GM18508 (cell line): Measurements from ENCODE around the gene ITGAV.

Source experiments
- ATAC-seq: cut with Tn5 transposase; IDR thresholded peaks from one replicate; pipeline ENCODE4 v1.9.1; 2021; ENCODE audit warnings: moderate number of reproducible peaks; ENCODE audit not compliant: insufficient read depth, unreplicated experiment

ITGAV gene

DNA sequence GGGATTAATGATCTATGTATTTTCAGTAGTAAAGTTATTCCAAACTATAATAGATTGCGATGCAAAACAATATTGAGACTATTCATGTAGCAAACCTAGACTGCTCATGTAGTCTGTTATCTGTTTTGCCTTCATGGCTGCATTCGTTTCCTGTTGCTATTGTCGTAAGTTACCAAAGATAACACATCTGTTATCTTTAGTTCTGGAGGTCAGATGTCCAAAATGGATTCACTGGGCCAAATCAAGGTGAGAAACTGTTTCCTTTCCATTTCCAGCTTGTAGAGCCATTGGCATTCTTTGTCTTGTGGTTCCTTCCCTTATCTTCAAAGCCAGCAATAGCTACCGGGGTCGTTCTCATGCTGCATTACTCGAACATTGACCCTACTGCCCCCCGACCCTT lies 20.9 kb downstream of the ITGAV start:
- no peak for ATAC-seq

- ATAC-seq = no peak
These were observed 21.7 kb downstream of the ITGAV start for GRCh38 chr2:186611526-186611925.

DNA sequence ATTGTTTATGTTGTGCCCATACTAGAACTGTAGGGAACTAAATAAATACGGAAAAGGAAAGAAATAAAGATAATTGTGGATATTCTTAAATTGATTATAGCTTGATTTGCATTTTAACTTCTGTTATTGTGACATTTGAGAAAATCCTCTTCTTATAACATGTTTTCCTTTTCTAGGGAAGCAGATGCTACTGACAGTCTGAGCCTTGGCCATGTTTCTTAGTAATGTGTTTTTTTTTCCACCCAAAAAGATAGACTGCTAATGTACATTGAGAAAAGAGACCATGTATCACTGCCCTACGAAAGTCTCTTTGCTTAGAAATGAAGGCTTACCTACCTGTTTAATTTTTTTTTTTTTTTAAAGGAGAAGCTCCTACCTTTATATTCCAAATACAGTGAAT lies 22.2 kb downstream of the ITGAV start:
- no peak for ATAC-seq

- ATAC-seq = no peak
These were observed 22.9 kb downstream of the ITGAV start for GRCh38 chr2:186612555-186613440.

- ATAC-seq = no peak
These were observed 24.5 kb downstream of the ITGAV start for GRCh38 chr2:186614373-186614772.

DNA sequence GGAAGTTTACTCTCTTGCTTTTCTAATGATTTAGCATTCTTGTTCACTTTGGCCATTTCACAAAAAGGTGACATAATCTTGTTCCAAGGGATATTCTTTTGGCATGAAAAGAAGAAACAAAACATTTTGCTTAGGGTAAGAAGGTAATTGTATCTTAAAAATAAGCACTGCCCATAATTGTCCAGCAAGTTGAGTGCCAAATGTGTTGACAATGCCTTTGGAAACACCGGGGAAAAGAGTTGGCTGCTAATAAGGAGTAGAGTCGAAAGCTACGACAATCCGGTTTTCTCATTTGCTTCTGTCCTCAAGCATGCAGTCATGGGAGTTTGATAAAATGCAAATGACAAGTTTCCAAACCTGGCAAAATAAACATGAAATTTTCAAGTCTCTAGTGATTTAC lies 27.3 kb downstream of the ITGAV start:
- no peak for ATAC-seq

- ATAC-seq = no peak
These were observed 27.9 kb downstream of the ITGAV start for GRCh38 chr2:186617771-186618170.

DNA sequence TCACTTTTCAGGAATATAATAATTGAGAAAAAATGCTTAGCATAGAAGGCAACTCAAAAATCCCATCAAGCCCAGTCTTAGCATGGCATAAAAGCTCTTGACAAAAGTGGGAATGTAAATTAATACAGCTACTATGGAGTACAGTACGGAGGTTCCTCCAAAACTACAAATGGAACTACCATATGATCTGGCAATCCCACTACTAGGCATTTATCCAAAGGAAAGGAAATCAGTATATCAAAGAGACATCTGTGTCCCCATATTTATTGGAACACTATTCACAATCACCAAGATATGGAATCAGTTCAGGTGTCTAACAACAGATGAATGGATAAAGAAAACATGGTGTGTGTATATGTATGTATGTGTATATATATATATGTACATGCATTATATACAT lies 28.8 kb downstream of the ITGAV start:
- no peak for ATAC-seq

- no peak for ATAC-seq
These were observed 33.2 kb downstream of the ITGAV start for GRCh38 chr2:186623084-186623483.

GRCh38 chr2:186624276-186624675 lies 34.4 kb downstream of the ITGAV start:
- no peak for ATAC-seq

GRCh38 chr2:186629250-186629996 lies 39.6 kb downstream of the ITGAV start:
- ATAC-seq = no peak

- ATAC-seq = no peak
These were observed 42.6 kb downstream of the ITGAV start for GRCh38 chr2:186632417-186632816.

DNA sequence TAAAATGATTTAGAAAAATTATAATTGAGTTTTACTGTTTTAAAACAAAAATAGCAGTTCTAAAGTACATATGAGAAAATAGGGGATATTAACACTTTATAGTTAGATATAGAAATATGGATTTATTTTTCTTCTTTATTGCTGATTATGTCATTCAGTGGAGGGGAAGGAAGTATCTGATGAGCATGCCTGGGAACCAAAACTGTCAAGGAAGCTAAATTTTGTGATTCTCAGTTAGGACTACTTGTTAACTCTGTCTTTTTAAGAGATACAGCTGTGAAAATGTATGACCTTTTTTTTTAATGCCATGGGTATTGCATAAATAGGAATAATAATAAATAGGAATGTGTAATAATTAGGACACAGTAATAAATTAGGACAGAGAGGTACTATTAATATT lies 44.8 kb downstream of the ITGAV start:
- no peak for ATAC-seq

GRCh38 chr2:186636800-186637496 lies 47.1 kb downstream of the ITGAV start:
- no peak for ATAC-seq

- ATAC-seq = no peak
These were observed 47.6 kb downstream of the ITGAV start for GRCh38 chr2:186637497-186637800.

- peak; percentile 46 for ATAC-seq
These were observed 50.1 kb downstream of the ITGAV start for GRCh38 chr2:186639939-186640338.

- ATAC-seq = no peak
These were observed 51.4 kb downstream of the ITGAV start for GRCh38 chr2:186641132-186641806.

DNA sequence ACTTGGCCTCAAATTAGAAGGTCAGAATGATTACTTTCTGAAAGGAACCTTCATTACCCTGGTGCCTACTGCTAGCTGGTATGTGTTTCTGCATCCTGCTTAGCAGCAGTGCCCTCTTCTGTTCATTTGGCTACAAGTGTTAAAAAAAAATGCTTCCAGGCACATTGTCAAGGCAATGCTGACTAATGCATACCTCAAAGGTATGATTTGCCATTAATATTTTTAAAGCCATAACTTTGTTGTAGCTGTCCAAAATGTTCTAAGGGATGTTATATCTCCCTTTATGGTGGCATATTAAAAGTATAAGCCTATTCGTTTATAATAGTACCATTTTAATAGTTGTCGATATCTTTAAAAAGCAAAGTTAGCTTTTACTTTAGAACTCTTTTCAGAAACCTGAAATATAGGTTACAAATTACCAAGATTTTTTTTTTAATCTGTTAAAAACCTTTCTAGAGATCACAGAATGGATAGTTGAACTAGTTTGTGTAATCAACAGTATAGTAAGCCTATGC lies 52.0 kb downstream of the ITGAV start:
- ATAC-seq = peak; percentile 74

DNA sequence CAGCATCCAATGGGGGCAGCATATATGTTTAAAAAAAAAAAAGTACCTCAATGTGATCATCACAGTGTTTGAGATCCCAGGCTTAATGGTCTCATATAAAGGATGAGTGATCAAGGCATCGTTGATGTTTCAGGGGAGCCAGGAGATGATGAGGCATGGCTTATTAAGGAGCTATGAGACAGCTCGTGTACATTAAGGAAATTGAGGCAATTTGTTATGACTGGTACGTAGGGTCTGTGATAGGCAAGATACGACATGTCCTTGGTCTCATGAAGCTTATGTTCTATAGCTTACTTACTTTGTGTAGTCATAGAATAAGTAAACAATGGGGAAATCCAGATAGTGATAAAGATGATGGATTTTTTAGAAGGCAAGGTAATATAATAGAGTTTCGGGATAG lies 54.9 kb downstream of the ITGAV start:
- no peak for ATAC-seq

GRCh38 chr2:186645999-186646398 lies 56.1 kb downstream of the ITGAV start:
- no peak for ATAC-seq
